ENCODE results near the gene C2orf76. TPM values are rescaled to one million over a fixed set of nuclear protein-coding genes. Genes with fewer than 3 reads are reported as not detected.

C2orf76 gene
- total RNA-seq, 2 experiments from 2014 or later: 5.8 to 6.6 TPM

GRCh38 chr2:119326938-119327337 lies 39.7 kb downstream of the C2orf76 start:
- Mint-ChIP-seq H3K27me3 (ENCODE audit: low read depth) (no peaks in the 10 kb centered on the region), H3K27ac (no peak overlapping the region), H3K4me3 (no peak overlapping the region), H3K9me3 (ENCODE audit: insufficient read depth) (no peaks in the 10 kb centered on the region), H3K4me1 (ENCODE audit: low read depth) (no peaks in the 10 kb centered on the region), H3K36me3 (ENCODE audit: low read depth) (no peaks in the 10 kb centered on the region)
- CTCF ChIA-PET: interaction anchor here (0.9 kb wide), 1 partner anchor 16 kb away, joined by 3 read pairs; no protein-coding TSS in a partner anchor
- POLR2A ChIA-PET: no interaction called here
- ATAC-seq: no peak
- no peak for DNase-seq

- Mint-ChIP-seq H3K36me3 (ENCODE audit: low read depth) (no peaks in the 10 kb centered on the region), H3K4me3 (no peak overlapping the region), H3K27me3 (ENCODE audit: low read depth) (no peaks in the 10 kb centered on the region), H3K9me3 (ENCODE audit: insufficient read depth) (no peaks in the 10 kb centered on the region), H3K4me1 (ENCODE audit: low read depth) (no peaks in the 10 kb centered on the region), H3K27ac (no peak overlapping the region)
- ChIA-PET CTCF (no interaction called here), POLR2A (no interaction called here)
- ATAC-seq: no peak
- DNase-seq: no peak
Measured at GRCh38 chr2:119324685-119325270, 41.9 kb downstream of the C2orf76 start.

- no peak for ATAC-seq
- Mint-ChIP-seq H3K9me3 (ENCODE audit: insufficient read depth) (no peaks in the 10 kb centered on the region), H3K36me3 (ENCODE audit: low read depth) (no peaks in the 10 kb centered on the region), H3K27ac (no peak overlapping the region), H3K4me3 (no peak overlapping the region), H3K4me1 (ENCODE audit: low read depth) (no peaks in the 10 kb centered on the region), H3K27me3 (ENCODE audit: low read depth) (no peaks in the 10 kb centered on the region)
- ChIA-PET POLR2A (no interaction called here), CTCF (no interaction called here)
- no peak for DNase-seq
Measured at GRCh38 chr2:119323459-119323858, 43.2 kb downstream of the C2orf76 start.

- POLR2A ChIA-PET: interaction anchor here (1.0 kb wide), 1 partner anchor 48 kb away, joined by 3 read pairs; the partner anchor contains the start of gene DBI
- no peaks in the 10 kb centered on the region for H3K9me3 Mint-ChIP-seq (ENCODE audit: insufficient read depth)
- H3K4me1 Mint-ChIP-seq (ENCODE audit: low read depth): no peaks in the 10 kb centered on the region
- no peak overlapping the region for H3K4me3 Mint-ChIP-seq
- H3K27me3 Mint-ChIP-seq (ENCODE audit: low read depth): no peaks in the 10 kb centered on the region
- no peak overlapping the region for H3K27ac Mint-ChIP-seq
- no peaks in the 10 kb centered on the region for H3K36me3 Mint-ChIP-seq (ENCODE audit: low read depth)
- CTCF ChIA-PET: no interaction called here
- no peak for DNase-seq
- no peak for ATAC-seq
Measured at GRCh38 chr2:119319593-119319992, 47.0 kb downstream of the C2orf76 start.

- no peaks in the 10 kb centered on the region for H3K9me3 Mint-ChIP-seq (ENCODE audit: insufficient read depth)
- H3K4me3 Mint-ChIP-seq: no peak overlapping the region
- ChIA-PET POLR2A (no interaction called here), CTCF (no interaction called here)
- H3K36me3 Mint-ChIP-seq (ENCODE audit: low read depth): no peaks in the 10 kb centered on the region
- ATAC-seq (no peak), DNase-seq (no peak)
- H3K27me3 Mint-ChIP-seq (ENCODE audit: low read depth): no peaks in the 10 kb centered on the region
- H3K4me1 Mint-ChIP-seq (ENCODE audit: low read depth): no peaks in the 10 kb centered on the region
- no peak overlapping the region for H3K27ac Mint-ChIP-seq
Measured at GRCh38 chr2:119317554-119317953, 49.1 kb downstream of the C2orf76 start.

GRCh38 chr2:119316066-119316465 lies 50.6 kb downstream of the C2orf76 start:
- POLR2A ChIA-PET: no interaction called here
- Mint-ChIP-seq H3K9me3 (ENCODE audit: insufficient read depth) (no peaks in the 10 kb centered on the region), H3K4me3 (no peak overlapping the region), H3K27me3 (ENCODE audit: low read depth) (no peaks in the 10 kb centered on the region), H3K27ac (no peak overlapping the region), H3K4me1 (ENCODE audit: low read depth) (no peaks in the 10 kb centered on the region), H3K36me3 (ENCODE audit: low read depth) (no peaks in the 10 kb centered on the region)
- ATAC-seq: no peak
- DNase-seq: no peak
- CTCF ChIA-PET: no interaction called here

GRCh38 chr2:119315241-119315925 lies 51.3 kb downstream of the C2orf76 start:
- no peak for ATAC-seq
- H3K9me3 Mint-ChIP-seq (ENCODE audit: insufficient read depth): no peaks in the 10 kb centered on the region
- no peaks in the 10 kb centered on the region for H3K36me3 Mint-ChIP-seq (ENCODE audit: low read depth)
- H3K4me3 Mint-ChIP-seq: no peak overlapping the region
- DNase-seq: no peak
- ChIA-PET CTCF (no interaction called here), POLR2A (no interaction called here)
- H3K27ac Mint-ChIP-seq: no peak overlapping the region
- no peaks in the 10 kb centered on the region for H3K27me3 Mint-ChIP-seq (ENCODE audit: low read depth)
- H3K4me1 Mint-ChIP-seq (ENCODE audit: low read depth): no peaks in the 10 kb centered on the region

- CTCF ChIA-PET: interaction anchor here (2.2 kb wide), 1 partner anchor 431 kb away, joined by 5 read pairs; no protein-coding TSS in a partner anchor
- H3K27ac Mint-ChIP-seq: no peak overlapping the region
- no peak for DNase-seq
- H3K9me3 Mint-ChIP-seq (ENCODE audit: insufficient read depth): no peaks in the 10 kb centered on the region
- H3K27me3 Mint-ChIP-seq (ENCODE audit: low read depth): no peaks in the 10 kb centered on the region
- POLR2A ChIA-PET: no interaction called here
- H3K4me1 Mint-ChIP-seq (ENCODE audit: low read depth): no peaks in the 10 kb centered on the region
- H3K36me3 Mint-ChIP-seq (ENCODE audit: low read depth): no peaks in the 10 kb centered on the region
- ATAC-seq: no peak
- no peak overlapping the region for H3K4me3 Mint-ChIP-seq
Measured at GRCh38 chr2:119311831-119312230, 54.8 kb downstream of the C2orf76 start.

DNA sequence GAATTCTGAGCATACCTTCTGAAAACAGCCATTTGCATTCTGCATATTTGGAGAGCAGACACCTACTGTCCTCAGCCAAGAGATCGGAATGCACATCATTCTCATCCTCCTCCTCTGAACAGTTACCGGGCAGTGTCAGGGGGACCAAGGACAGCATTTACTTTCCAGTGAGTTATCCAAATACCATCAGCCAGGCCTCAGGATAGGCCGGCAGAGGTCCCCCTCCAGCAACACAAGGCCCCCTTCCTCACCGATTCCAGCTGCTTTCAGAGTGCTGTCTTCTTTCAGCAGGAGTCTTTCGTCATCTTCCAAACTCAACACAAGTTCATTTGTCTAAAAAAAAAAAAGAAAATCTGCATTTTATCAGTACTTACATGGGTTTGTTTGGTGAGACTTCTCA lies 55.3 kb downstream of the C2orf76 start:
- ATAC-seq: no peak
- H3K4me3 Mint-ChIP-seq: no peak overlapping the region
- POLR2A ChIA-PET: no interaction called here
- no peak overlapping the region for H3K27ac Mint-ChIP-seq
- H3K9me3 Mint-ChIP-seq (ENCODE audit: insufficient read depth): no peaks in the 10 kb centered on the region
- no peaks in the 10 kb centered on the region for H3K27me3 Mint-ChIP-seq (ENCODE audit: low read depth)
- CTCF ChIA-PET: interaction anchor here (1.0 to 2.2 kb wide), 2 partner anchors 430 kb away, joined by 4 to 5 read pairs; no protein-coding TSS in a partner anchor
- H3K36me3 Mint-ChIP-seq (ENCODE audit: low read depth): no peaks in the 10 kb centered on the region
- no peak for DNase-seq
- no peaks in the 10 kb centered on the region for H3K4me1 Mint-ChIP-seq (ENCODE audit: low read depth)

DNA sequence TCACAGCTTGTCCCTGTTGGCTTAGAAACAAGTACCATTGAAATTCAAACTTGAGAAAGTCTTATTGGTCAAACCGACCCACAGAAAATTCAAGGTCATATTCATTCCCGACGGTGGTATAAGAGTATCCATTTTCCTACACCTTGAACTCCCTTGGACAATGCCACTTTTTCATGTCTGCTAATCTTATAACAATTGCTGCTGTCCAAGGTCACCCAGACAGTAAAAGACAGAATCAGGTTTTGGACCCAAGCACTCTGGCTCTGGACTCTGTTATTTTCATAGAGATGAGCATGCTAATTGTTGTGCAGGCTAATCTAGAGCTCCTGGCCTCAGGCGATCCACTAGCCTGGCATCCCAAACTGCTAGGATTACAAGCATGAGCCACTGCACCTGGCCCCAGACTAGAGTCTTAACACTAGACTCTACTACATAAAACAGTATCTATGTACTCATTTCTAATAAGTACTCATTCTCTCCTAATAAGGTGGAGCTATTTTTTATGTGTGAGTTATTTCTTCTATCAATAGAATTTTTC lies 57.8 kb downstream of the C2orf76 start:
- DNase-seq: no peak
- H3K36me3 Mint-ChIP-seq (ENCODE audit: low read depth): no peaks in the 10 kb centered on the region
- H3K9me3 Mint-ChIP-seq (ENCODE audit: insufficient read depth): no peaks in the 10 kb centered on the region
- ChIA-PET POLR2A (no interaction called here), CTCF (interaction anchor here (1.6 kb wide), 1 partner anchor 428 kb away, joined by 6 read pairs; no protein-coding TSS in a partner anchor)
- no peak overlapping the region for H3K4me3 Mint-ChIP-seq
- no peak for ATAC-seq
- no peaks in the 10 kb centered on the region for H3K4me1 Mint-ChIP-seq (ENCODE audit: low read depth)
- H3K27ac Mint-ChIP-seq: no peak overlapping the region
- H3K27me3 Mint-ChIP-seq (ENCODE audit: low read depth): no peaks in the 10 kb centered on the region

- ATAC-seq (no peak), DNase-seq (no peak)
- no peaks in the 10 kb centered on the region for H3K27me3 Mint-ChIP-seq (ENCODE audit: low read depth)
- H3K9me3 Mint-ChIP-seq (ENCODE audit: insufficient read depth): no peaks in the 10 kb centered on the region
- H3K36me3 Mint-ChIP-seq (ENCODE audit: low read depth): no peaks in the 10 kb centered on the region
- H3K4me3 Mint-ChIP-seq: no peak overlapping the region
- no peak overlapping the region for H3K27ac Mint-ChIP-seq
- ChIA-PET POLR2A (no interaction called here), CTCF (no interaction called here)
- no peaks in the 10 kb centered on the region for H3K4me1 Mint-ChIP-seq (ENCODE audit: low read depth)
Measured at GRCh38 chr2:119307419-119308140, 59.1 kb downstream of the C2orf76 start.

- ATAC-seq (no peak), DNase-seq (no peak)
- POLR2A ChIA-PET: no interaction called here
- H3K36me3 Mint-ChIP-seq (ENCODE audit: low read depth): no peaks in the 10 kb centered on the region
- no peak overlapping the region for H3K4me3 Mint-ChIP-seq
- H3K27me3 Mint-ChIP-seq (ENCODE audit: low read depth): no peaks in the 10 kb centered on the region
- CTCF ChIA-PET: no interaction called here
- no peak overlapping the region for H3K27ac Mint-ChIP-seq
- no peaks in the 10 kb centered on the region for H3K9me3 Mint-ChIP-seq (ENCODE audit: insufficient read depth)
- H3K4me1 Mint-ChIP-seq (ENCODE audit: low read depth): no peaks in the 10 kb centered on the region
Measured at GRCh38 chr2:119306196-119306590, 60.4 kb downstream of the C2orf76 start.
